OCI-LY1 (cell line): ENCODE data around the gene POLE3.

Source experiments
- H2AFZ ChIP-seq: fragments of 200-600 bp; sonication (generic), shearing (Covaris generic); 2 replicates; pipeline ENCODE4 v1.6.0; 2014; ENCODE audit warnings: antibody characterized with exemption, mild to moderate bottlenecking, low read length
- H3F3A ChIP-seq: fragments of 200-600 bp; sonication (generic), shearing (Covaris generic); 2 replicates; pipeline ENCODE4 v1.6.0; 2014; ENCODE audit warnings: mild to moderate bottlenecking, antibody characterized with exemption, low read length, moderate library complexity; ENCODE audit not compliant: insufficient read depth
- H3K27ac ChIP-seq: fragments of 200-600 bp; sonication (generic); 2 replicates; pipeline ENCODE4 v1.5.1; 2014; ENCODE audit warnings: low read length, mixed run types, mild to moderate bottlenecking, low read depth; ENCODE audit not compliant: poor library complexity, severe bottlenecking
- H3K27me3 ChIP-seq: fragments of 200-600 bp; sonication (generic); 2 replicates; pipeline ENCODE4 v1.6.0; 2014; ENCODE audit warnings: antibody characterized with exemption, mild to moderate bottlenecking, low read length, moderate library complexity; ENCODE audit not compliant: insufficient read depth
- H3K36me3 ChIP-seq: fragments of 200-600 bp; sonication (generic); 2 replicates; pipeline ENCODE4 v1.6.1; 2014; ENCODE audit warnings: mild to moderate bottlenecking, antibody characterized with exemption, low read length, moderate library complexity, mixed read lengths; ENCODE audit not compliant: insufficient read depth
- H3K4me1 ChIP-seq: fragments of 200-600 bp; sonication (generic); 2 replicates; pipeline ENCODE4 v1.5.1; 2014; ENCODE audit warnings: mild to moderate bottlenecking, low read length, moderate library complexity; ENCODE audit not compliant: insufficient read depth, severe bottlenecking
- H3K4me2 ChIP-seq: fragments of 200-600 bp; sonication (generic), shearing (Covaris generic); 2 replicates; pipeline ENCODE4 v1.6.1; 2014; ENCODE audit warnings: low read length
- H3K4me3 ChIP-seq: fragments of 200-600 bp; sonication (generic); 2 replicates; pipeline ENCODE4 v1.5.1; 2014; ENCODE audit warnings: low read length, low read depth, mild to moderate bottlenecking, mixed read lengths; ENCODE audit not compliant: poor library complexity, severe bottlenecking
- H3K79me2 ChIP-seq: fragments of 200-600 bp; shearing (Covaris generic); 2 replicates; pipeline ENCODE4 v1.6.1; 2016; ENCODE audit warnings: mixed run types, low read length, mixed read lengths; ENCODE audit not compliant: insufficient read depth
- H3K9ac ChIP-seq: fragments of 200-600 bp; sonication (generic), shearing (Covaris generic); 2 replicates; pipeline ENCODE4 v1.6.1; 2014; ENCODE audit warnings: mild to moderate bottlenecking, low read length, mixed read lengths
- H3K9me2 ChIP-seq: fragments of 200-600 bp; sonication (generic), shearing (Covaris generic); 2 replicates; pipeline ENCODE4 v1.6.1; 2014; ENCODE audit warnings: low read depth, mild to moderate bottlenecking, low read length, mixed read lengths
- H3K9me3 ChIP-seq: fragments of 200-600 bp; shearing (Covaris generic); 2 replicates; pipeline ENCODE4 v1.6.1; 2014; ENCODE audit warnings: low read length, mixed read lengths
- H4K20me1 ChIP-seq: fragments of 200-600 bp; sonication (generic), shearing (Covaris generic); 2 replicates; pipeline ENCODE4 v1.6.0; 2016; ENCODE audit warnings: mild to moderate bottlenecking, low read length; ENCODE audit not compliant: insufficient read depth
- CTCF ChIP-seq: fragments of 200-600 bp; sonication (generic), shearing (Covaris generic); IDR thresholded peaks from 2 replicates; pipeline ENCODE4 v1.5.1; 2017; ENCODE audit warnings: mild to moderate bottlenecking, antibody characterized with exemption, low read length, moderate library complexity, mixed read lengths
- EZH2 ChIP-seq: fragments of 200-600 bp; sonication (generic), shearing (Covaris generic); IDR thresholded peaks from 2 replicates; pipeline ENCODE4 v1.8.0; 2017; ENCODE audit warnings: borderline replicate concordance, mixed run types, mild to moderate bottlenecking, antibody characterized with exemption, low read length, moderate library complexity, mixed read lengths

Gene POLE3

GRCh38 chr9:113376634-113377567 is 33.6 kb downstream of the POLE3 start, which contains the start of gene HDHD3:
TSS of gene HDHD3 (minus strand) at chr9:113376986. CDS start at chr9:113374354, 2,632 bp downstream.
- peak within 1 kb of the TSS; percentile 60 for H3K27ac ChIP-seq
- H3K4me2 ChIP-seq, result peak within 1 kb of the TSS; percentile 87
- H3K9me2 ChIP-seq, result no peaks in the 10 kb centered on the region
- no peaks in the 10 kb centered on the region for H3K9me3 ChIP-seq
- peak within 1 kb of the TSS; percentile 81 for H3K9ac ChIP-seq
- no peaks in the 10 kb centered on the region for H3F3A ChIP-seq
- H3K4me3 ChIP-seq, result peak within 1 kb of the TSS; percentile 85
- no peaks in the 10 kb centered on the region for H3K79me2 ChIP-seq
- no peaks in the 10 kb centered on the region for H3K27me3 ChIP-seq
- TF ChIP-seq CTCF (no peak), EZH2 (no peak)
- H3K36me3 ChIP-seq, result peaks cover 33% of the 10 kb centered on the region
- peak within 1 kb of the TSS; percentile 82 for H2AFZ ChIP-seq
- H4K20me1 ChIP-seq, result no peaks in the 10 kb centered on the region
- peaks cover 26% of the 10 kb centered on the region for H3K4me1 ChIP-seq

- Histone ChIP-seq H3K4me3 (peak overlapping the region; percentile 85), H3K27ac (peak overlapping the region; percentile 15), H4K20me1 (no peaks in the 10 kb centered on the region), H3F3A (no peaks in the 10 kb centered on the region), H3K79me2 (no peaks in the 10 kb centered on the region), H3K4me2 (peak overlapping the region; percentile 87), H3K9ac (peak overlapping the region; percentile 81), H3K9me3 (no peaks in the 10 kb centered on the region), H2AFZ (no peak overlapping the region), H3K4me1 (peaks cover 17% of the 10 kb centered on the region), H3K9me2 (no peaks in the 10 kb centered on the region), H3K27me3 (no peaks in the 10 kb centered on the region), H3K36me3 (peaks cover 33% of the 10 kb centered on the region)
- TF ChIP-seq EZH2, result no peak
- TF ChIP-seq CTCF, result no peak
These were observed 35.1 kb downstream of the POLE3 start for GRCh38 chr9:113375057-113376023.

- H3K9me3 ChIP-seq, result no peaks in the 10 kb centered on the region
- H2AFZ ChIP-seq, result no peak overlapping the region
- no peaks in the 10 kb centered on the region for H4K20me1 ChIP-seq
- peaks cover 33% of the 10 kb centered on the region for H3K36me3 ChIP-seq
- peaks cover 12% of the 10 kb centered on the region for H3K4me1 ChIP-seq
- H3F3A ChIP-seq, result no peaks in the 10 kb centered on the region
- no peak overlapping the region for H3K4me2 ChIP-seq
- H3K9me2 ChIP-seq, result no peaks in the 10 kb centered on the region
- no peak overlapping the region for H3K9ac ChIP-seq
- H3K27me3 ChIP-seq, result no peaks in the 10 kb centered on the region
- TF ChIP-seq CTCF (no peak), EZH2 (no peak)
- no peak overlapping the region for H3K27ac ChIP-seq
- no peak overlapping the region for H3K4me3 ChIP-seq
- no peaks in the 10 kb centered on the region for H3K79me2 ChIP-seq
These were observed 36.6 kb downstream of the POLE3 start for GRCh38 chr9:113373676-113374392.
